Measurements from ENCODE around the gene APLF.

The APLF gene

GRCh38 chr2:68423966-68424650 is 43.3 kb upstream of the APLF start:
- Mint-ChIP-seq H3K4me1 (peaks cover 13% of the 10 kb centered on the region), H3K4me3 (no peak overlapping the region), H3K36me3 (ENCODE audit: low read depth) (no peaks in the 10 kb centered on the region), H3K27me3 (ENCODE audit: low read depth) (no peaks in the 10 kb centered on the region), H3K27ac (no peak overlapping the region), H3K9me3 (no peaks in the 10 kb centered on the region)
- no peak for TF ChIP-seq CTCF (IDR thresholded peaks at IDR 0.05; ENCODE audit: unreplicated experiment in 3 of 3)

- Mint-ChIP-seq H3K9me3 (no peaks in the 10 kb centered on the region), H3K36me3 (ENCODE audit: low read depth) (no peaks in the 10 kb centered on the region), H3K27ac (no peak overlapping the region), H3K4me1 (peaks cover 19% of the 10 kb centered on the region), H3K4me3 (no peak overlapping the region), H3K27me3 (ENCODE audit: low read depth) (no peaks in the 10 kb centered on the region)
- TF ChIP-seq CTCF (IDR thresholded peaks at IDR 0.05; ENCODE audit: unreplicated experiment in 3 of 3), result no peak
Observed at GRCh38 chr2:68425503-68425902, 41.9 kb upstream of the APLF start.

DNA sequence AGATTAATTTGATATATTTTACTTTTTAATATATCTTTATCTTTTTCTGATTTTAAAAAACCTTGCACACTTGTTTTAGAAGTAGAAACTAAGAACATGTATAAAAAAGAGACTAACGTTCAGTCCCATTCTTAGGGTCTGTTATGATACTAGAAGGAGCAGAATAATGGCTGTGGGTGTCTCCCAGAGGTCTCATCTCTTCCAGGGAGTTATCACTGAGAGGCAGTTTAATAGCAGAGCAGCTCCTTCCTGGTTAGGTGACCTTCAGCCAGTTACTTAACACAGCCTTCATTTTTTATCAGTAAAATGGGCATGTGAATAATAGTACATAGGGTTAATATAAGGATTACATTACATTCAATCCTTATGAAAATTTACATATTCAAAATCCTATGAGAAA is 40.9 kb upstream of the APLF start:
- Mint-ChIP-seq H3K4me1 (peaks cover 19% of the 10 kb centered on the region), H3K27ac (no peak overlapping the region), H3K27me3 (ENCODE audit: low read depth) (no peaks in the 10 kb centered on the region), H3K4me3 (no peak overlapping the region), H3K36me3 (ENCODE audit: low read depth) (no peaks in the 10 kb centered on the region), H3K9me3 (no peaks in the 10 kb centered on the region)
- TF ChIP-seq CTCF (IDR thresholded peaks at IDR 0.05; ENCODE audit: unreplicated experiment in 3 of 3), result no peak

DNA sequence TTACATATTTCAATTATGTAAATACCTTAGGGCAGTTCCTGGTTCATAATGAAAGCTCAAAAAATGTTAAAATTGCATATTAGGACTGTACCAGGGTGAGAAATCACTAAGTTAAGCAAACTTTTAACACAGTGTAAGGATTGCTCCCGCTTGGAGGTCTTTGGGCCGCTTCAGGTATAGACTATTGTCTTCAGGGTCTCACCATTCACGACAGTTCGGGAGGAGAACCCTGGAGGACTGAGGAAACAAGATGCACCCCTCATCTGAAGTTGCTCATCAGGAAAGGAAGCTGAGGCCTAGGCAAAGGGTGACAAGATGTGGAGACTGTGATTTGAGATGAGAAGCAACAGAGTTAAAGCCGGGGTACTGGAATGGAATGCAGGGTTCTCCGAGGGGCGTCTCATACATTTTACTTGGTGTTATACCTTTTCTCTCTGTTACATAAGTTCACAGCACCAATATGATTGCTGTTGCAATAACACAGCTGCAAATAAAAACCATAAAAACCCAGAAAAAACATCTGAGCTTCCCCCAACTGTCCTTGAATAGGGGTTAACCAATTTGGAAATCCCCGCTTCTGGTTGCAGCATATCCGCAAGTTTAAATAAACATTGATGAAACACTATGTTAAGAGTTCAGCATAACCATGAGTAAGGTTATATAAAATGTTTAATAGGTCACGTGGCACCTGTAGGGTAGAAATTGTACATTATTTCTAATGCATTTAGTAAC is 40.4 kb upstream of the APLF start:
- no peaks in the 10 kb centered on the region for H3K9me3 Mint-ChIP-seq
- no peaks in the 10 kb centered on the region for H3K27me3 Mint-ChIP-seq (ENCODE audit: low read depth)
- H3K4me3 Mint-ChIP-seq, result no peak overlapping the region
- H3K27ac Mint-ChIP-seq, result no peak overlapping the region
- H3K36me3 Mint-ChIP-seq (ENCODE audit: low read depth), result no peaks in the 10 kb centered on the region
- no peak for TF ChIP-seq CTCF (IDR thresholded peaks at IDR 0.05; ENCODE audit: unreplicated experiment in 3 of 3)
- peaks cover 19% of the 10 kb centered on the region for H3K4me1 Mint-ChIP-seq

DNA sequence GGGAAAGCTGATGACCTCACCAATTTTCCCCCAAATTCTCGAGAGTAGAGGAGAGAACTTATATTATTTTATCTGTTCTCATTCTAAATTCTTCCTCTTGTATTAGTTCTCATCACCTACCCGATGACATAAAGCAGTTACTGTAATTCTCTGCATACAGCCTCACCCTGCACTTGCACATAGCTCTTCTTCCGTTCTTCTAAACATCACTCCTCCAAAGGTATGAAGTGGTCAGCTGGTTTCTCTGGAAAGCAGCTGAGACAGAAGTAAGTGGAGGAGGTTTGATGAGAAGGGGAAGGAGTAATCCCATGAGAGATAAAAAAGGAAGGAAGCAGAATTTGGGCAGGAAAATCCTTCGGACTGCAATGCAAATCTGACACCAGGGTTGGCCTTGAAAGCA is 39.3 kb upstream of the APLF start:
- Mint-ChIP-seq H3K27me3 (ENCODE audit: low read depth) (no peaks in the 10 kb centered on the region), H3K9me3 (no peaks in the 10 kb centered on the region), H3K27ac (peak overlapping the region; percentile 0 to 80 (median 9)), H3K36me3 (ENCODE audit: low read depth) (no peaks in the 10 kb centered on the region), H3K4me1 (peaks cover 19% of the 10 kb centered on the region), H3K4me3 (no peak overlapping the region)
- TF ChIP-seq CTCF (IDR thresholded peaks at IDR 0.05; ENCODE audit: unreplicated experiment in 3 of 3), result no peak

GRCh38 chr2:68428746-68429145 is 38.6 kb upstream of the APLF start:
- Mint-ChIP-seq H3K4me1 (peaks cover 19% of the 10 kb centered on the region), H3K27ac (peak overlapping the region; percentile 0 to 80 (median 9))

More at GRCh38 chr2:68428746-68429145, 38.6 kb upstream of the APLF start:
- Mint-ChIP-seq H3K9me3 (no peaks in the 10 kb centered on the region), H3K4me3 (no peak overlapping the region), H3K36me3 (ENCODE audit: low read depth) (no peaks in the 10 kb centered on the region), H3K27me3 (ENCODE audit: low read depth) (no peaks in the 10 kb centered on the region)
- TF ChIP-seq CTCF (IDR thresholded peaks at IDR 0.05; ENCODE audit: unreplicated experiment in 3 of 3), result no peak

All from nephron (organoid).